ENCODE data around the gene EXOC8.
A peak's percentile ranks its signal among the peaks of the same experiment; 100 is the strongest.
"Not testable (repeated sequence)": the region's sequence is repeated elsewhere in the genome, so short reads cannot be mapped to it uniquely, and the experiment has no call there.

The EXOC8 gene

DNA sequence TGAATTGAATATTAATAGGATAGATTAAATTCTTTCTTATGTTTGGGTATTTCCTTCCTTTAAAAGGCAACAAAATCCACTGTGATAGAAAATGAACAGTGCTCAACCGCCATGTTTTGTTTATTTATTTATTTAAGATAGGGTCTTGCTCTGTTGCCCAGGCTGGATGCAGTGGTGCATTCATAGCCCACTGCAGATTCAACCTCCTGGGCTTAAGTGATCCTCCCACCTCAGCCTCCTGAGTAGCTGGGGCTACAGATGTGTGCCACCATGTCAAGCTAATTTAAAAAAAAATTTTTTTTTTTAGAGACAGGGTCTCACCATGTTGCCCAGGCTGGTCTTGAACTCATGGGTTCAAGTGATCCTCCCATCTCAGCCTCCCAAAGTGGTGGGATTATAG lies 11.2 kb upstream of the EXOC8 start:
- not testable (repeated sequence) for DNase-seq

DNA sequence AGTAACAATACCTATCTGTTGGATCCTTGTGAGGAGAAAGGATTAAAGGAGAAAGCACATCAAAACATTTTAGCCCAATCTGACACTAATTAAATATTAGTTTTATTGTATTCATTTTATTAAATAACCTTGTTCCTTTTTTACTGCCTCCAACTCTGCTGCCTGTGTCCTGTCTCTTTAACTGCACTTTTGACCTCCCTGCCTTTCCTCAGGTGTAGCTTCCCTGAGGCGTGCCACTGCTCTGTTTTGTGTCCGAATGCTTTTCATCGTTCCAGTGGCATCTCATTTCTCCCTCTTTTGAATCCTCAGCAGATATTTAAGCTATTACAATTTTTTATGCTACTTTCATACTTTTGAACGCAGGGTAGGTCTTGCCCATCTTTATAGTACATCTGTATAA lies 10.8 kb upstream of the EXOC8 start:
- no peak for DNase-seq

DNA sequence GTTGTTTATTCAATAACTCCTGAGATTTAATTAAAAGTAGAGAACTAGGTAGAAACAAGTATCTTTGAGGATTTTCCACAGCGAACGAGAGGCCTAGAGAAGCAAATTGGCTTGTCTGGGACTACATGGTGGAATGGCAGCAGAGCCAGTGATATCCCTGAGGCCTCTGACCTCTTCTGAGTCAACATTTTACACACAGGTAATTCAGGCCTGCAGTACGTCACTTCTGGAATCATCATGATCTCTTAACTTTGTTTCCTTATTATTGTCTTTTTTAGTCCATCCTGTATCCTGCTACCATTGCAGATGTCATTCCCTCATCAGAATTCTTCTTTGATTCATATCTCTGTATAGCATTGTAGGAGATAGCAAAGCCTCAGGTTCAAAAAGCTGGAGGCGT lies 10.3 kb upstream of the EXOC8 start:
- DNase-seq = no peak

DNA sequence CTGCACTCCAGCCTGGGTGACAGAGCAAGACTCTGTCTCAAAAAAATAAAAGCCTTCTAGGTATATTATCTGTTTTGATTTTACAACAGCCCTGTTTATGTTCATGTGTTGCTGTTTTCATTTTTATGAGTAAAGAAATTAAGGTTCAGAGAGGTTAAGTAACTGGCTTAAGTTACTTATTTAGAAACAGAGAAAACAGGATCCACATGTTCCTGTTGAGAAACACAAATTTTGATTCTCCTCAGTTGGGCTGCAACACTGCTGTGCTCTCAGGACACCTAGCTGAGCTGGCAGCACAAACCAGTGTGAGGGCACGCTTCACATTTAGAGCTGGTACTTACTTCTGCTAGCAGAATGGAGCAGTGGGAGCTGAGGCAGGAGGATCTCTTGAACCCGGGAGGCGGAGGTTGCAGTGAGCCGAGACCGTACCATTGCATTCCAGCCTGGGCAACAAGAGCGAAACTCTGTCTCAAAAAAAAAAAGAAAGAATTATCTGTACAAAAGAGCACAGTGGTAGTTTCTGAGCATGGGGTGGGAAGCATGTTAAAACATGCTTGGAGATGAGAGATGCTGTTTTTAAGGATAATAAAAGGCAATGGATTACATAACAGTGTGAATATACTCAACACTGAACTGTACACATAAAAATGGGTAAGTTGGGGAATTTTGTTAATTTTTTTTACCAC lies 2.8 kb upstream of the EXOC8 start:
- DNase-seq = no peak

DNA sequence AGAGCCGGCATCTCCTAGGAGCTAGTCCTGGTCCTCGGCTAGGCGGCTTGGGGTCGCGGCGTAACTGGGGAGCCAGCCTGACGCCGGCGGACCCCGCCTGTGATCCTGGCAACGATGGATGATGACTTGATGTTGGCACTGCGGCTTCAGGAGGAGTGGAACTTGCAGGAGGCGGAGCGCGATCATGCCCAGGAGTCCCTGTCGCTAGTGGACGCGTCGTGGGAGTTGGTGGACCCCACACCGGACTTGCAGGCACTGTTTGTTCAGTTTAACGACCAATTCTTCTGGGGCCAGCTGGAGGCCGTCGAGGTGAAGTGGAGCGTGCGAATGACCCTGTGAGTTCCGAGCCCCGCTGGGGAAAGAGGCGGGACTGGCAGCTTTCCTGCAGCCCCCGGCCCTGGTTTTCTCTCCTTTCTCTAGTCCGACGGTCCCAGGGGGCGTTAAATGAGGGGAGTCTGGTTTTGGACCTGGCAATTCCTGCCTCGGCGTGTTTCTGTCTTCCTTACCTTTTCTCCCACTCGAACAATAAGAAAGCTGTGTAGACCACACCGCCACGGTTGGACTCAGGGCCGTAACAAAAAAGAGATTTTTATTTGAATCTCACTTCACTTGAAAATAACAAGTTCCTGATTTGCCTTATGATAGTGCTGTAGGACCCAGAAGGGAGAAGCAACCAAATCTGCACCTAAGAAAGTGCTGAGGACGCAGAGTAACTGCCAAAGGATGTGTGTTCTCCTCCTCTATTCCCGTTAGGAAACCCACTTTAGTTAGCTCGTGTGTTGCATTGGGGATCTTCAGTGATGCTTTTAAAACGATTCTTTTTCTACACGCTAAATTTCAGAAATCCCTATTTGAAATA lies 847 bp upstream of the EXOC8 start, which contains the start of gene SPRTN:
TSS of gene SPRTN (plus strand) at position 24 of the 859 bp plus-strand sequence. CDS start at position 115, 91 bp downstream.
- DNase-seq = no peak

DNA sequence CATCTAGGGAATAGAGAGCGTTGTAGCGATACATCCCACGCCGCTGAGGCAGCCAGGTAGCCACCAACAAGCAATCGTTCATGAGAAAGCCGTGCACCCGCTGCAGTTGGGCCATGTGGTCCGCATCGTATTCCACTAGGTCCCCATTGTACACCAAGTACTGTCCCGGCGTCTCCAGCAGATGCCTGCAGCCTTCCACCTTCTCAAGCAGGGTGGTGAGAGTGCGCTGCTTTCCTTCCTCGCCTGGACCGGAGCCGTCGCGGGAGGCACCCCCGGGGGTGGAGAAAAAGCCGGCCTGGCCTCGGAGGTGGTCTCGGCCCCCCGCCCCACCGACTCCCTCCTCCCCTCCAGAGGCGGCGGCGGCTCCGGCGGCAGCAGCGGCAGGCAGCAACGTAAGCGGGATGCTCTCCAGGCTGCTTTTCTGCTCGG lies 595 bp downstream of the EXOC8 start:
- no peak for DNase-seq

DNA sequence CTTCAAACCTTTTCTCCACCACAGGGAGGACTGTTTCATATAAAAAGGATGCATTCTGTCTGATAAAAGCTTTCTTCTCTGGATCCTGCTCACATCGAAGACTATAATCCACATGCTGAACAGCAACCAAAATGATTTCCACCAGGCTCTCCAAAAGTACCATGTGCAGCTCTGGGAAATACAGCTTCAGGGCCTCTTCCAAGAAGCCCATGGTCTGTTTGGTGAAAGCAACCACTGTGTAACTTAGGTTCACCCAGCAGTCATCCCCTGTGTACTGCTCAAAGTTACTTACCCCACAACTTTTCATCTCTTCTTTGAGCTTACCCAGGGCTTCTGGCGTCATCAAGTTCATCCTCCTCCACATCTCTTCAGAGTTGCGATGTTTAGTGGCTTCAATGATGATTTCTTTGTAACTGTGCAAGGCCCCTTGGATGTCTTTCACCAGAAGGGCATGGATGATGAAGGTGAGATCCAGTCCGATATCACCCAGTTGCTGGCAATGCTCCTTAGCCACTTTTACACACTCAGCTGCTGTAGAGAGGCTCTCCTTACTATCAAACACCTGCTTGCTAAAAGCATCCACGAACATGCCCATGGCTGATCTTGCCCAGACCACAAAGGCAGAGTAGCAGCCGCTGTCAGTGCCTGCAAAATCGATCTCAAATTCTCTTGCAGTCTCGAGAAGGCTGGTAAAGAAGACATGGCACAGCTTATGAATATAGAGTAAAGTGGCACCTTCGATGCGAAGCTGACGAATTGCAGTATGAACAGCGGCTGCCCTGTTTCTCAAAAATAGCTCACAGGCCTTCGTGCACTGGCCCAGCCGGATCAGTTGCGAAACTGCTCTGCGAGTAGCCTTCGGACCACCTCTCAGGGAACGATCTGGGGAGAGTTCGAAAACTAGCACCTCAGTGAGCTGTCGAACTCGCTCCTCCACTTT lies 1.7 kb downstream of the EXOC8 start:
- no peak for DNase-seq

DNA sequence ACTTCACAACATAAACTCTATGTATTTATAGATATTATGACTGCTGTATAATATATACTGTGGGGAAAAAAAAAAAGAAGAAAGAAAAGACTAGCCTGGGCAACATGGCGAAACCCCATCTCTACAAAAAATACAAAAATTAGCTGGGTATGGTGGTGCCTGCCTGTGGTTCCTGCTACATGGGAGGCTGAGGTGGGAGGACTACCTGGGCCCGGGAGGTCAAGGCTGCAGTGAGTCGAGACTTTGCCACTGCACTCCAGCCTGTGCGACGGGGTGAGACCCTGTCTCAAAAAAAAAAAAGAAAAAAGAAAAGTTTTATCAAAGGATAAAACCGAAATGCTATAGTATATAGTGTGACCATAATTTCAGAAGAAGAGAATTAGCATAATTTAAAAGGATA lies 2.7 kb downstream of the EXOC8 start:
- no peak for DNase-seq

DNA sequence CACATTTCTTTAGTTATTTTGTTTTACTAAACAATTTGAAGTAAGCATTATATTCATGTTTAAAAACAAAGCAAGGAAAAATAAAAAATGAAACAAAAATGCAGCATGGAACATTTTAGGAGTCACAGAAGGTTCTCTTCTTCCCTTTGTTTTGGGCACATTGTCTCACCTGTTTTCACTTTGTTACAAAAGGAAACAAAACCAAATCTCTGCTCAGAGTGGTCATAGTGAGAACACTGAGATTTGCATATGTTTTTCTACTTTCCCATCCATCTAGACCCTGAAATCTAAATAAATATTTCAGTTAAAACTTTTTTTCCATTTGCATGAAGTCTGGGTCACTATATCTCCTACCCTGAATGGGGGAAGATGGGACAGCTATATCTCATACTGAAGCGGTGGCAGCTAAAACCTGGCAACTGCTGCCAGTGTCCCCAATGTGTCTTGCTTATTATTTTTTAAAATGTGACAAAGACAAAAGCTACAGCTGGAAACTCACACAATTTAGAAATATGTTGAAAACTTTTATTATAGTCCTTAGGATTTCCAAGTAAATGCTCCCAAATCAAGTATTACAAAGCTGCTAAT lies 3.5 kb downstream of the EXOC8 start:
- DNase-seq = no peak

DNA sequence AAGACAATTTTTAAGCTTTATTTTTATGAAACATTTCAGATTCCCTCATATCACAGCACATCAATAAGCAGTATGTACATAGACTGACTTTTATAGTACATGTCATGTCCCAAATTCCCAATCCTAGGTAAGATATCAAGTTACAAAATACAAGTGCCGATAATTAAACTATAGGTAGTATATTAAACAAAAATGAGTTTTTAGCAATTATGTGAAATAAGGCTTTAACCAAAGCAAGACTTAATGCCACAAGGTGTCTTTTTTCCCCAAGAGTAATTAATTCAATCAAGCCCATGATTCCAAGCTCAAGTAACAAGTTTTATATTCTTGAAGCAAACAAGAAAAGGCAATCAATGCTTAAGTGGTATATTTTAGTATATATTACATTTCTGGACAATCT lies 4.9 kb downstream of the EXOC8 start:
- DNase-seq = no peak

DNA sequence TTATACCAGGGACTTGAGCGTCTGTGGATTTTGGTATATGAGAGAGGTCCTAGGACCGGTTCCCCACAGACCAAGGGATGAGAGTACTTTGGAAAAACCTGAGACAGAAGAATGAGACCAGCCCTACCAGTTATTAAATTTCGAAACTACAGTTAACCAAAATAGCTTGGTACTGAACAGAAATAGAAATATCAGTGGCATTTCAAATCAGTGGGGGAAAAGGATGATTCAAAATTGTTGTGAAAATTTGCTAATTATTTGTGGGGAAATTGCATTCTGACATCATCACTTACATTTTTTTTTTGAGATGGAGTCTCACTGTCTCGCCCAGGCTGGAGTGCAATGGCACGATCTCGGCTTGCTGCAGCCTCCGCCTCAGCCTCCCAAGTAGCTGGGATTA lies 8.2 kb downstream of the EXOC8 start:
- DNase-seq = no peak

DNA sequence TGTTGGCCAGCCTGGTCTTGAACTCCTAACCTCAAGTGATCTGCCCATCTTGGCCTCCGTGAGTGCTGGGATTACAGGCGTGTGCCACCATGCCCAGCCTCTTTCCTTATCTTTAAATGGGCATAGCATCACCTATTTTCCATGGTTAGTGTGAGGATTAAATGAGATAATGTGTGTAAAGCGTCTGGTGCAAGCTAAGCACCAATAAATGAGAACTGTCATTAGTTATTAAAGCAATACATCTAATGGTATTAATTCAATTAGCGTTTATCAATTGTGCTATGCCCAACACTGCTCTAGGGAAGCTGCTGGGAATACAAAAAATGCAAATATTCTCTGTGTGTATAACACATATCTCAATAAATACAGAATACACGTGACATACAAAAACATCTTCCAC lies 10.0 kb downstream of the EXOC8 start:
- no peak for DNase-seq

DNA sequence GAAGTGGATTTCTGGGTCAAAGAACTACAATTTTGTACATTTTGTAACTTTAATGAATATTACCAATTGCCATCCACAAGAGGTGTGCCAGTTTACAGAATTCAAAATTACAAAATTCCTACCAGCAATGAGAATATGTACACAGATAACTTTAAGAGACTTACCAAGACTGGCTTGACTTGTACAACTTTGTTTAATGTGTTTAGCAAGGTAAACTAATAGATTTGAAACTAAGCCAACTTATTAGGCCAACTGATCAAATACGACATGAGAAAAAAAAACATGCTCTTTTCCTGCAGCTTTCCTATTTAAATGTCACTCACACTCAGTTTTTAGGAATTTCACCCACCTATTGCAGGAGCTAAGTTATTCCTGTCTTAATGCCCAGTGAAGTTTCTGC lies 11.4 kb downstream of the EXOC8 start:
- DNase-seq = no peak

DNA sequence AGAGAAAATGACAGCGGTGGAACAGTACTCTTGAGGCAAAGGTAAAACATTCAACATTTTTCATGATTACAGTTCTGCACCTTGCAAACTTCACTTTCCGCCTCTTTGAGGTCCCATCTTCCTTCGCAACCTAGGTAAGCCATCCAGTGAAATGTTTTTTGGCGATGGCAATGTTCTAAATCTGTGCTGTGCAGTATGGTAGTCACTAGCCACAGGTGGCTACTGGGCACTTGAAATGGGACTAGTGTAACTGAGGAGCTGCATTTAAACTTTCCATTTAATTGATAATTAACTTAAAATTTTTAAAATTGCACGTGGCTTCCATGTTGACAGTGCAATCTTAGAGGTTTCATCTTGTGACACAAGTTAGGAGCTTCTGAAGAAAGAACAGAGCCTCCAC lies 13.0 kb downstream of the EXOC8 start:
- no peak for DNase-seq

DNA sequence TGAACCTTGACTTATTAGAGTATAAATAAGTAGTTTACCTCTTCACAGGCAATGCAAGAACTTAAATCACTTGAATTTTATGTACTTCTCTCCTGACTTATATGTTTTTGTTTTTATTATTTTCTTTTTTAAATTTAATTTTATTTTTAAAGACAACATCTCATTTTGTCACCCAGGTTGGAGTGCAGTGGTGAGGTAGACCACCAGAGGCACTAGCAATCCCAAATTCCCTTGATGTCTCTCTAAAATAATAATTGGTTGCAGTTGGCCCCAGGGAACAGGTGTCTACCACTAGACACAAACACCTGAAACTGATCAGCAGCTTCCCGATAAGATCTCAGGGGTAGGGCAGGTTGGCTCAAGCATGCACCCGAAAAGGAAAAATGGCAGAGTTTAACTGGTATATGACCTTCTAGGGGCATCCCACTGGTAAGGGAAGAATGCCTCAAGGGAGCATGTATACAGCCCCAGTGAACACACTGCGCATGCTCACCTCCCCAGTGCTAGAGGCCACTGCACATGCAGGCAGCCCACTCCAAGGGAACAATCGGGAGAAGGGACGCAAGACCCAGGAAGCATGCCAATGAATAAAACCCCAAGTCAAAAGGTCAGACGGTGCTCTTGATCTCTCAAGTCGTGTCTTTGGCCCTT lies 14.6 kb downstream of the EXOC8 start:
- DNase-seq = no peak

DNA sequence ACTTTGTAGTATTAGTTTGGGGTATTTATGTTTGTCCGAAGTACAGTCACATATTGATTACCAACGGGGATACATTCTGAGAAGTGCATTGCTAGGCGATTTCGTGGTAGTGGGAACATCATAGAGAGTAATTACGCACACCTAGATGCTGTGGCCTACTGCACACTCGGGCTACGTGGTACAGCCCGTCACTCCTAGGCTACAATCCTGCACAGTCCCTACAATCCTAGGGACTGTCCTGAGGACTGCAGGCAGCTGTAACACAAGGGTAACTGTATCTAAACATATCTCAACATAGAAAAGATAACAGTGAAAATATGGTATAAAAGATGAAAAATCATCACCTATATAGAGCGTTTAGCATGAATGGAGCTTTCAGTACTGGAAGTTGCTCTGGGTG lies 18.6 kb downstream of the EXOC8 start:
- DNase-seq = no peak

DNA sequence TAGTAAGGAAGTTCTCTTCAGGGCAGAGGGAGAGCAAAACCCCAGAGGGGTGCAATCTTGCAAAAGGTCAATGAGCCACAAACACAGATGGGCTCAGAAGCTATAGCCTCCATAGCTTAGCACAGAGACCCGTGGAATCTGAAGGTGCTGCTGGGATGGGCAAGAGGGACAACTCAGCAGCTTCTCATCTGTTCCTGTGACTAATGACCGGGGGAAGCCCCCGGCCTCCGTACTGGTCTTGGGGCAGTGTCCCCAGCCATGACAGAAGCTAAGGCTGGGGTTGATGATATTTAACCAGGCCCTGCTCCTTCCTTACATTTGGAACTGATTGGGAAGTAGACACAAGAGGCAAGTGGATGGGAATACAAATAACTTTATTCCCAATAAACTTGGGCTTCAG lies 19.1 kb downstream of the EXOC8 start:
- no peak for DNase-seq

DNA sequence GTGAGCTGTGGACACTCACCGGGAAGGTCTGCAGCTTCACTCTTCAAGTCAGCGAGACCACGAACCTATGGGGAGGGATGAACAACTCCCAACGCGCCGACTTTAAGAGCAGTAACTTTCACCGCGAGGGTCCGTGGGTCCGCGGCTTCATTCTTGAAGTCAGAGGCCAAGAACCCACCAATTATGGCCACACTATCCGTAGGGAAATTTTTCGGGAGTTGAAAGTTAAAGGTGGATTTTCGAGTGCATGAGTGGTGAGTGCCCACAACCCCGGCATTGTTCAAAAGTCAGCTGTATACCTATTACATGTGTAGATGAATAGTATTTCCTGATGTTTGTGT lies 19.7 kb downstream of the EXOC8 start:
- DNase-seq = no peak

DNA sequence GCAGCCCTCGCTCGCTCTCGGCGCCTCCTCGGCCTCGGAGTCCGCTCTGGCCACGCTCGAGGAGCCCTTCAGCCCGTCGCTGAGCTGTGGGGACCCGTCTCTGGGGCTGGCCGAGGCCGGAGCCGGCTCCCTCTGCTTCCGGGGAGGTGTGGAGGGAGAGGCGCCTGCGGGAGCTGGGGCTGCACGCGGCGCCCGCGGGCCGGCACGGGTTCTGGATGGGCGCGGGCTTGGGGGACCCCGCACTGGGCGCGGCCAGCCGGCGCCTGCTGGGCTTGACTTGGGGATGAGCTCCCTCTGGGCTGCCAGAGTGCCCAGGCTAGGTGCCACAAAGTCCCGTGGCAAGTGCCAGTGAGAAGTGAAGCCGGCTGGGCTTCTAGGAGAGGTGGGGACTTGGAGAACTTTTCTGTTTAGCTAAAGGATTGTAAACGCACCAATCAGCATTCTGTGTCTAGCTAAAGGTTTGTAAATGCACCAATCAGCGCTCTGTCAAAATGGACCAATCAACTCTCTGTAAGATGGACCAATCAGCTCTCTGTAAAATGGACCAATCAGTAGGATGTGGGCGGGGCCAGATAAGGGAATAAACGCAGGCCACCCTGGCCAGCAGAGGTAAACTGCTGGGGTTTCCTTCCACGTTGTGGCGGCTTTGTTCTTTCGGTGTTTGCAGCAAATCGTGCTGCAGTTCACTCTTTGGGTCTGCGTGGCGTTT lies 20.2 kb downstream of the EXOC8 start:
- DNase-seq = no peak

DNA sequence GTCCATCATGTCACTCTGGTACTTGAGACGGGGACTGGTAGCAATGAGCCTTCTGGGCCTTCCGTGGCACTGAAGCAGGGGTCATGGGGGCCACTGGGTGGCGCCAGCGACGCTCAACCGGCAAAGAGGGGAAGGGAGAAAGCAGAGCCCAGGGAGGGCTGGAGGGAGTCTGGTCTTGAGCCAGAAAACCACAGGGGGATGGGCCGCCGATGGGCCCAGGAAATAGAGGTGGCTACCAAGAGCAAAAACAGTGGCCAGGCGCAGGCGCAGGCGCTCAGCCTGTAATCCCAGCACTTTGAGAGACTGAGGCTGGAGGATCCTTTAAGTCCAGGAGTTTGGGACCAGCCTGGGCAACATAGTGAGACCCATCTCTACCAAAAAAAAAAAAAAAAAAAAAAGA lies 21.8 kb downstream of the EXOC8 start:
- DNase-seq = peak; percentile 16

DNA sequence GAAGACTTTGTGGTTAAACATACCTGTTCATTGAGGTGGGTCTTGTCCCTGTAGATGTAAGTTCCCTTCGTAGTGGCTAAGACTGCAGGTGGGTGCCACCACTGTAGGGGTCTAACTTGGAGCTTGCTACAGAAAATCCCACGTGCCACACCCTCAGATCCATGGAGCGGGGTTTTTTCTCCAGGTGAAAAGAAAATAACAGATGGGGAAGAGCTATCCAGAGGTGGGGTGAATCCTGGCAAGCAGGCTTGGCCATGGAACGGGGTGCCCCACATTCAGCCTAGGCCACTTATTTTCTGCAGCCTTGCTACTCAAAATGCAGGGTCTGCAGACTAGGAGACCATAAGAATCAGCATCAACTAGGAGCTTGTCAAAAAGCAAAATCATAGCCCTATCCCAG lies 24.0 kb downstream of the EXOC8 start:
- DNase-seq = no peak

DNA sequence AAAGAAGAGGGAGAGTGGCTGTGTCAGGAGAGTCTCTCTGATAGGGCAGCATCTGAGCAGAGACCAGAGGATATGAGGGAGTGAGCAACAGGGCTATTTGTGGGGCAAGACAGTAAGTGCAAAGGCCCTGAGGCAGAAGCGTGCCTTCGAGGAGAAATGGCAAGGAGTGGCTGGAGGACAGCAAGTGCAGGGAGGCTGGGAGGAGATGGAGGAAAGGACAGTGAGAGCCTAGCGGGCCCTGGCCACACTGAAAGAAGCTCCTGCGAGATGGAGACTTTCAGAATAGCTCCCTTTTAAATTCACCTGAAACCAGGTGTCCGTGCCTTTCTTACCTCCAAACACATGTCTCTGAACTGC lies 25.2 kb downstream of the EXOC8 start:
- DNase-seq = no peak

All from NCI-H1694 (cell line).